Endothelial cell (in vitro differentiated cells): ENCODE measurements around the gene SLC35F6. TPM values are rescaled to one million over a fixed set of nuclear protein-coding genes. Genes with fewer than 3 reads are reported as not detected.

Experiments used
- DNase-seq: peaks from one replicate; pipeline ENCODE4 v3.0.0; 2021; ENCODE audit warnings: low spot score
- H3K27ac Mint-ChIP-seq: one replicate; pipeline ENCODE4 v1.8.0; 2021; ENCODE audit warnings: mixed read lengths, inconsistent platforms; ENCODE audit not compliant: unreplicated experiment
- H3K27me3 Mint-ChIP-seq: one replicate; pipeline ENCODE4 v1.8.0; 2021; ENCODE audit warnings: mild to moderate bottlenecking, moderate library complexity, mixed read lengths, inconsistent platforms; ENCODE audit not compliant: unreplicated experiment
- H3K36me3 Mint-ChIP-seq: one replicate; pipeline ENCODE4 v1.8.0; 2021; ENCODE audit warnings: mild to moderate bottlenecking, low read depth, mixed read lengths, inconsistent platforms; ENCODE audit not compliant: unreplicated experiment
- H3K4me1 Mint-ChIP-seq: one replicate; pipeline ENCODE4 v1.8.0; 2021; ENCODE audit warnings: mild to moderate bottlenecking, mixed read lengths, inconsistent platforms; ENCODE audit not compliant: unreplicated experiment
- H3K4me3 Mint-ChIP-seq: one replicate; pipeline ENCODE4 v1.8.0; 2021; ENCODE audit warnings: mild to moderate bottlenecking, mixed read lengths, inconsistent platforms; ENCODE audit not compliant: unreplicated experiment
- H3K9me3 Mint-ChIP-seq: one replicate; pipeline ENCODE4 v1.8.0; 2021; ENCODE audit warnings: mixed read lengths, inconsistent platforms; ENCODE audit not compliant: unreplicated experiment
- total RNA-seq: library from RNA; stranded (reverse); fragmentation: NEBNext Ultra II Directional; extraction: Animal tissue kit (Norgen Biotek cat#: 25700); gene quantifications from one replicate; pipeline ENCODE4 v1.2.1, GENCODE V29; 2021; ENCODE audit not compliant: unreplicated experiment
- TF ChIP-seq, protein P1 (sequence below): fragments of 200-600 bp; sonication (generic); IDR thresholded peaks from one replicate; pipeline ENCODE4 v1.5.0; 2021; ENCODE audit warnings: antibody characterized with exemption; ENCODE audit not compliant: unreplicated experiment

SLC35F6 gene
- total RNA-seq, 1 donor from 2014 or later = 23.8 TPM

GRCh38 chr2:26722911-26723310 is 41.2 kb upstream of the SLC35F6 start:
- Mint-ChIP-seq H3K27ac (peak overlapping the region; percentile 52), H3K36me3 (no peaks in the 10 kb centered on the region), H3K9me3 (no peaks in the 10 kb centered on the region), H3K27me3 (peaks cover 3% of the 10 kb centered on the region), H3K4me3 (no peak overlapping the region), H3K4me1 (peaks cover 2% of the 10 kb centered on the region)
- TF ChIP-seq, protein P1, sequence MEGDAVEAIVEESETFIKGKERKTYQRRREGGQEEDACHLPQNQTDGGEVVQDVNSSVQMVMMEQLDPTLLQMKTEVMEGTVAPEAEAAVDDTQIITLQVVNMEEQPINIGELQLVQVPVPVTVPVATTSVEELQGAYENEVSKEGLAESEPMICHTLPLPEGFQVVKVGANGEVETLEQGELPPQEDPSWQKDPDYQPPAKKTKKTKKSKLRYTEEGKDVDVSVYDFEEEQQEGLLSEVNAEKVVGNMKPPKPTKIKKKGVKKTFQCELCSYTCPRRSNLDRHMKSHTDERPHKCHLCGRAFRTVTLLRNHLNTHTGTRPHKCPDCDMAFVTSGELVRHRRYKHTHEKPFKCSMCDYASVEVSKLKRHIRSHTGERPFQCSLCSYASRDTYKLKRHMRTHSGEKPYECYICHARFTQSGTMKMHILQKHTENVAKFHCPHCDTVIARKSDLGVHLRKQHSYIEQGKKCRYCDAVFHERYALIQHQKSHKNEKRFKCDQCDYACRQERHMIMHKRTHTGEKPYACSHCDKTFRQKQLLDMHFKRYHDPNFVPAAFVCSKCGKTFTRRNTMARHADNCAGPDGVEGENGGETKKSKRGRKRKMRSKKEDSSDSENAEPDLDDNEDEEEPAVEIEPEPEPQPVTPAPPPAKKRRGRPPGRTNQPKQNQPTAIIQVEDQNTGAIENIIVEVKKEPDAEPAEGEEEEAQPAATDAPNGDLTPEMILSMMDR = no peak
- no peak for DNase-seq

GRCh38 chr2:26723475-26723874 is 40.6 kb upstream of the SLC35F6 start:
- Mint-ChIP-seq H3K27ac (no peak overlapping the region), H3K4me1 (peaks cover 2% of the 10 kb centered on the region)

DNA sequence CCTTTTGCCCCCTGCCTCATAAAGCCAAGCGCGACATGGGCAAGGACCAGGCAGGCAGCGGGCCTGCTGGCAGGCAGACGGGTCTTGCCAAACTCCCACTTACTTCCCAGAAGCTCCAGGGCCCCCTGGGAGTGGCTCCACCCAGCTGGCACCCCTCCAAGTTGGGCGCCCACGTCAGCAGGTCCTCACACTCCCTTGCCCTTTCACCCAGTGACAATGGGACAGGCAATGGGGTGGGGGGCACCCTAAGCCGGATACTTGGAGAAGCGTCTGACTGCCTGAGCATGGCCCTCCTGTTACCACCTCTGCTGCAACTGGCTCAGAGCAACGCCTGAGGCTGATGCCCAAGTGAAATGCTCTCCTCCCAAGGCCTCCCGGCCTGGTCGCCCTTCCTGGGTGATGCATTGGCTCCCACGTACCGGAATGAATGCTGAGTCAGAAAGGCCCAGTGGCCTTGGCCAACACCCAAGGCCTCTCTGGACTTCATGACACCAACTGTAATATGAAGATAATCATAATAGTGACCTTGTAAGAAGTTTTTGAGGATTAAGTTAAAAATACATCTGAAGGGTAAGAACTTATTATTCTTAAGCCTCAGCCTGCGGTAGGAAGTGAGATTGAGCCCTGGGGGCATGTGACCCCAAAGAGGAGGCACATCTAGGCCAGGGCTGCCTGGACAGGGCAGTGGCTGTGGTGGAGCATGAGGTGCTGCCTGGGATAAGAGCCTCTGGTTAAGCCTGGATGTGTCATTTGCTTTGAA is 39.9 kb upstream of the SLC35F6 start:
- Mint-ChIP-seq H3K4me3 (no peak overlapping the region), H3K9me3 (no peaks in the 10 kb centered on the region), H3K4me1 (peaks cover 2% of the 10 kb centered on the region), H3K27me3 (peaks cover 3% of the 10 kb centered on the region), H3K27ac (no peak overlapping the region), H3K36me3 (no peaks in the 10 kb centered on the region)
- TF ChIP-seq, protein P1 = no peak
- no peak for DNase-seq

More at GRCh38 chr2:26723475-26723874, 40.6 kb upstream of the SLC35F6 start:
- no peak for DNase-seq
- TF ChIP-seq, protein P1 = no peak
- Mint-ChIP-seq H3K36me3 (no peaks in the 10 kb centered on the region), H3K9me3 (no peaks in the 10 kb centered on the region), H3K27me3 (peaks cover 3% of the 10 kb centered on the region), H3K4me3 (no peak overlapping the region)

GRCh38 chr2:26724784-26725520 is 39.1 kb upstream of the SLC35F6 start:
- TF ChIP-seq, protein P1 = no peak
- Mint-ChIP-seq H3K27me3 (peaks cover 2% of the 10 kb centered on the region), H3K4me1 (peaks cover 2% of the 10 kb centered on the region), H3K9me3 (no peaks in the 10 kb centered on the region), H3K4me3 (no peak overlapping the region), H3K27ac (no peak overlapping the region), H3K36me3 (no peaks in the 10 kb centered on the region)
- no peak for DNase-seq

- TF ChIP-seq, protein P1 = no peak
- Mint-ChIP-seq H3K27me3 (peaks cover 2% of the 10 kb centered on the region), H3K9me3 (no peaks in the 10 kb centered on the region), H3K4me1 (peaks cover 2% of the 10 kb centered on the region), H3K27ac (no peak overlapping the region), H3K36me3 (no peaks in the 10 kb centered on the region), H3K4me3 (no peak overlapping the region)
- no peak for DNase-seq
Measured at GRCh38 chr2:26725521-26725820, 38.6 kb upstream of the SLC35F6 start.
